Measurements from ENCODE around the gene LAPTM4A.

LAPTM4A gene

GRCh38 chr2:20005891-20006470 lies 45.4 kb downstream of the LAPTM4A start:
- no peak overlapping the region for H3K4me3 ChIP-seq (ENCODE audit: low read depth, low read length)
- no peak for TF ChIP-seq CTCF (IDR thresholded peaks at IDR 0.05; ENCODE audit: borderline replicate concordance, insufficient read depth, low read depth, low read length)

- H3K4me3 ChIP-seq (ENCODE audit: low read depth, low read length): no peak overlapping the region
- no peak for TF ChIP-seq CTCF (IDR thresholded peaks at IDR 0.05; ENCODE audit: borderline replicate concordance, insufficient read depth, low read depth, low read length)
Measured at GRCh38 chr2:20005067-20005627, 46.3 kb downstream of the LAPTM4A start.

GRCh38 chr2:20001361-20001863 lies 50.0 kb downstream of the LAPTM4A start:
- H3K4me3 ChIP-seq (ENCODE audit: low read depth, low read length): no peak overlapping the region
- no peak for TF ChIP-seq CTCF (IDR thresholded peaks at IDR 0.05; ENCODE audit: borderline replicate concordance, insufficient read depth, low read depth, low read length)

- no peak for TF ChIP-seq CTCF (IDR thresholded peaks at IDR 0.05; ENCODE audit: borderline replicate concordance, insufficient read depth, low read depth, low read length)
Measured at GRCh38 chr2:19993731-19994130, 57.7 kb downstream of the LAPTM4A start.

GRCh38 chr2:19991895-19992294 lies 59.5 kb downstream of the LAPTM4A start:
- H3K4me3 ChIP-seq (ENCODE audit: low read depth, low read length): no peak overlapping the region
- no peak for TF ChIP-seq CTCF (IDR thresholded peaks at IDR 0.05; ENCODE audit: borderline replicate concordance, insufficient read depth, low read depth, low read length)

More at GRCh38 chr2:19993731-19994130, 57.7 kb downstream of the LAPTM4A start:
- no peak overlapping the region for H3K4me3 ChIP-seq (ENCODE audit: low read depth, low read length)

- H3K4me3 ChIP-seq (ENCODE audit: low read depth, low read length): peak overlapping the region; percentile 66
- TF ChIP-seq CTCF (IDR thresholded peaks at IDR 0.05; ENCODE audit: borderline replicate concordance, insufficient read depth, low read depth, low read length): no peak
Measured at GRCh38 chr2:19990416-19990728, 61.1 kb downstream of the LAPTM4A start.

All from GM12875 (cell line).